Esophagus muscularis mucosa (tissue), 4 donors: ENCODE measurements around the gene MT1HL1.

Experiments
- EP300 ChIP-seq: sonication (generic); formaldehyde crosslinking; IDR thresholded peaks from one replicate; pipeline ENCODE4 v1.6.1; 2017; ENCODE audit warnings: antibody characterized with exemption
- POLR2A ChIP-seq: fragments of 450-650 bp; IDR thresholded peaks from one replicate; pipeline ENCODE4 v1.6.1; 2017; ENCODE audit warnings: antibody characterized with exemption, moderate library complexity, mild to moderate bottlenecking, low read depth
- POLR2AphosphoS5 ChIP-seq, 2 donors: sonication (generic); formaldehyde crosslinking; IDR thresholded peaks; one replicate each; pipeline ENCODE4 v1.6.1; 2017; ENCODE audit warnings: antibody characterized with exemption in 2 of 2
- TF ChIP-seq, protein P1 (sequence below), 3 experiments: fragments of 200-600 bp in 2 of 3; fragments of 450-650 bp in 1 of 3; sonication (generic) in 2 of 3; IDR thresholded peaks; one replicate each; pipeline ENCODE4 v1.5.1; 2017 to 2019; ENCODE audit warnings: antibody characterized with exemption in 3 of 3, mild to moderate bottlenecking in 2 of 3, moderate library complexity in 1 of 3

DNA sequence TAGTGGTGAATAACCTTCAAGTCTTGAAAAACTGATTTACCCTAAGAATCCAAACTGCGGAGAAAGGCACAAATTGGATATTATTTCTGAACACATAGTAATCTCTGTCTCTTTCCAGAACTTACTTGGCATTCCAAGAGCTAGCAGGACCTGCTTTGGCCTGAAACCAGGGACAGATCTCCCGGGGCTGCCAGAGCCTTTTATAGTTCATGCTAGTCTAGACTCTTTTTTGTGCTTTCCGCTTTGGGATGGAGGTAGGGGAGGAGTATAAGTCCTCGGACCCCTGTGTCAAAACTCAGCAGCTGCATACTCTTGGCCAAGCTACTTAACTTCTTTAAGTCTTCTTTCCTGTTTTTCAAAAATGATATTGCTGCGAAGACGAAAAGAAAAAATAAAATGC, 34.0 kb upstream of the MT1HL1 start:
- TF ChIP-seq, protein P1, sequence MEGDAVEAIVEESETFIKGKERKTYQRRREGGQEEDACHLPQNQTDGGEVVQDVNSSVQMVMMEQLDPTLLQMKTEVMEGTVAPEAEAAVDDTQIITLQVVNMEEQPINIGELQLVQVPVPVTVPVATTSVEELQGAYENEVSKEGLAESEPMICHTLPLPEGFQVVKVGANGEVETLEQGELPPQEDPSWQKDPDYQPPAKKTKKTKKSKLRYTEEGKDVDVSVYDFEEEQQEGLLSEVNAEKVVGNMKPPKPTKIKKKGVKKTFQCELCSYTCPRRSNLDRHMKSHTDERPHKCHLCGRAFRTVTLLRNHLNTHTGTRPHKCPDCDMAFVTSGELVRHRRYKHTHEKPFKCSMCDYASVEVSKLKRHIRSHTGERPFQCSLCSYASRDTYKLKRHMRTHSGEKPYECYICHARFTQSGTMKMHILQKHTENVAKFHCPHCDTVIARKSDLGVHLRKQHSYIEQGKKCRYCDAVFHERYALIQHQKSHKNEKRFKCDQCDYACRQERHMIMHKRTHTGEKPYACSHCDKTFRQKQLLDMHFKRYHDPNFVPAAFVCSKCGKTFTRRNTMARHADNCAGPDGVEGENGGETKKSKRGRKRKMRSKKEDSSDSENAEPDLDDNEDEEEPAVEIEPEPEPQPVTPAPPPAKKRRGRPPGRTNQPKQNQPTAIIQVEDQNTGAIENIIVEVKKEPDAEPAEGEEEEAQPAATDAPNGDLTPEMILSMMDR (IDR thresholded peaks at IDR 0.05), result no peak
- TF ChIP-seq EP300, result no peak
- no peak for TF ChIP-seq POLR2AphosphoS5 (IDR thresholded peaks at IDR 0.05)
- TF ChIP-seq POLR2A, result no peak
